GM23338 (cell line): ENCODE measurements around the gene SHISA9. TPM values are rescaled to one million over a fixed set of nuclear protein-coding genes. Genes with fewer than 3 reads are reported as not detected.

ENCODE experiments used
- ATAC-seq: fragments of 200-7000 bp; cut with Tn5 transposase; 3 replicates; pipeline ENCODE4 v1.9.1; 2020
- DNase-seq: peaks from one replicate; pipeline ENCODE4 v3.0.0-alpha.2; 2015; ENCODE audit warnings: low spot score
- H2AFZ ChIP-seq: fragments of 200-600 bp; sonication (generic); 2 replicates; pipeline ENCODE4 v1.8.0; 2016; ENCODE audit warnings: antibody characterized with exemption, mild to moderate bottlenecking, moderate library complexity
- H3F3A ChIP-seq: fragments of 200-600 bp; sonication (generic); replicated peaks from 2 replicates; pipeline ENCODE4 v1.8.0; 2017; ENCODE audit warnings: antibody characterized with exemption, mixed run types, low read depth
- H3K27ac ChIP-seq: fragments of 200-600 bp; sonication (generic); 2 replicates; pipeline ENCODE4 v1.6.1; 2016; ENCODE audit warnings: low read depth
- H3K27me3 ChIP-seq: fragments of 200-600 bp; sonication (generic); 2 replicates; pipeline ENCODE4 v1.8.0; 2016; ENCODE audit warnings: mild to moderate bottlenecking, mixed run types, moderate library complexity; ENCODE audit not compliant: insufficient read depth
- H3K36me3 ChIP-seq: fragments of 200-600 bp; sonication (generic); 2 replicates; pipeline ENCODE4 v1.8.0; 2016; ENCODE audit warnings: mild to moderate bottlenecking; ENCODE audit not compliant: insufficient read depth
- H3K4me1 ChIP-seq: fragments of 200-600 bp; sonication (generic); 2 replicates; pipeline ENCODE4 v1.8.0; 2016; ENCODE audit warnings: mild to moderate bottlenecking, moderate library complexity; ENCODE audit not compliant: insufficient read depth
- H3K4me2 ChIP-seq: fragments of 200-600 bp; sonication (generic); 2 replicates; pipeline ENCODE4 v1.7.1; 2017; ENCODE audit warnings: mixed run types
- H3K4me3 ChIP-seq: fragments of 200-600 bp; sonication (generic); 2 replicates; pipeline ENCODE4 v1.6.1; 2016; ENCODE audit warnings: mixed run types
- H3K79me2 ChIP-seq: fragments of 200-600 bp; sonication (generic); replicated peaks from 2 replicates; pipeline ENCODE4 v1.8.0; 2017; ENCODE audit warnings: mild to moderate bottlenecking; ENCODE audit not compliant: insufficient read depth
- H3K9me2 ChIP-seq: fragments of 200-600 bp; sonication (generic); 2 replicates; pipeline ENCODE4 v1.8.0; 2017; ENCODE audit not compliant: insufficient read depth
- H4K20me1 ChIP-seq: fragments of 200-600 bp; sonication (generic); replicated peaks from 2 replicates; pipeline ENCODE4 v1.8.0; 2017; ENCODE audit warnings: mild to moderate bottlenecking; ENCODE audit not compliant: insufficient read depth
- H3K27ac Mint-ChIP-seq: 2 replicates; pipeline ENCODE4 v1.8.0; 2020; ENCODE audit warnings: inconsistent platforms, mild to moderate bottlenecking, moderate library complexity, mixed read lengths
- H3K27me3 Mint-ChIP-seq: 3 replicates; pipeline ENCODE4 v1.8.0; 2022; ENCODE audit warnings: low read depth, mild to moderate bottlenecking, moderate library complexity, mixed read lengths, inconsistent platforms; ENCODE audit not compliant: insufficient read depth, poor library complexity
- H3K36me3 Mint-ChIP-seq: 3 replicates; pipeline ENCODE4 v1.8.0; 2021; ENCODE audit warnings: low read depth, mild to moderate bottlenecking, inconsistent platforms, moderate library complexity, mixed read lengths
- H3K4me1 Mint-ChIP-seq: 3 replicates; pipeline ENCODE4 v1.8.0; 2020; ENCODE audit warnings: mild to moderate bottlenecking, inconsistent platforms, mixed read lengths
- H3K4me3 Mint-ChIP-seq: 3 replicates; pipeline ENCODE4 v1.8.0; 2021; ENCODE audit warnings: moderate library complexity, mild to moderate bottlenecking, inconsistent platforms, mixed read lengths
- H3K9me3 Mint-ChIP-seq: 3 replicates; pipeline ENCODE4 v1.8.0; 2020; ENCODE audit warnings: moderate library complexity, mild to moderate bottlenecking, inconsistent platforms, mixed read lengths
- CREB1 ChIP-seq: fragments of 250-450 bp; sonication (Bioruptor Pico); IDR thresholded peaks from 2 replicates; pipeline ENCODE4 v1.5.0; 2020; ENCODE audit warnings: low read depth, mild to moderate bottlenecking, moderate library complexity
- CTCF ChIP-seq, 2 experiments: fragments of 200-600 bp in 1 of 2; sonication (generic) in 1 of 2; conservative IDR thresholded peaks; 2 replicates each; pipeline versions ENCODE4 v1.5.1 to v1.6.1; 2016 to 2017; ENCODE audit warnings: antibody characterized with exemption in 2 of 2, low read depth in 2 of 2, mild to moderate bottlenecking in 2 of 2, moderate library complexity in 1 of 2
- ETS1 ChIP-seq: IDR thresholded peaks from 2 replicates; pipeline ENCODE4 v1.6.1; 2016; ENCODE audit warnings: antibody characterized with exemption
- EZH2phosphoT487 ChIP-seq: fragments of 200-600 bp; sonication (generic); IDR thresholded peaks from one replicate; pipeline ENCODE4 v1.8.1; 2018; ENCODE audit warnings: antibody characterized with exemption; ENCODE audit not compliant: unreplicated experiment
- JUNB ChIP-seq: IDR thresholded peaks from one replicate; pipeline ENCODE4 v1.6.1; 2016; ENCODE audit warnings: antibody characterized with exemption; ENCODE audit not compliant: unreplicated experiment
- NANOG ChIP-seq: IDR thresholded peaks from 2 replicates; pipeline ENCODE4 v1.6.1; 2016; ENCODE audit warnings: antibody characterized with exemption, borderline replicate concordance
- POLR2AphosphoS5 ChIP-seq: IDR thresholded peaks from 2 replicates; pipeline ENCODE4 v1.6.1; 2016; ENCODE audit warnings: antibody characterized with exemption, low read depth
- STAT1 ChIP-seq: IDR thresholded peaks from one replicate; pipeline ENCODE4 v1.6.1; 2016; ENCODE audit warnings: antibody characterized with exemption; ENCODE audit not compliant: unreplicated experiment
- ZNF114 ChIP-seq: fragments of 250-450 bp; sonication (Bioruptor Pico); IDR thresholded peaks from 2 replicates; pipeline ENCODE4 v1.5.0; 2020; ENCODE audit warnings: mild to moderate bottlenecking, moderate library complexity
- ZNF331 ChIP-seq: fragments of 250-450 bp; sonication (Bioruptor Pico); IDR thresholded peaks from 2 replicates; pipeline ENCODE4 v1.5.0; 2020; ENCODE audit warnings: low read depth, mild to moderate bottlenecking, moderate library complexity
- polyA plus RNA-seq: library from polyadenylated mRNA; unstranded; fragments of >200 nt; fragmentation: Nextera tagmentation; extraction: Ambion mirVana; gene quantifications from 2 replicates; pipeline ENCODE4 v1.2.1, GENCODE V29; 2016
- total RNA-seq: library from RNA; depleted of rRNA; stranded (reverse); fragments of >200 nt; shearing (Covaris generic); gene quantifications from 2 replicates; pipeline ENCODE4 v1.2.3, GENCODE V29; 2014
- TF ChIP-seq, protein P1 (sequence below): fragments of 250-450 bp; sonication (Bioruptor Pico); IDR thresholded peaks from 2 replicates; pipeline ENCODE4 v1.5.0; 2020; ENCODE audit warnings: mild to moderate bottlenecking, moderate library complexity

Gene SHISA9
- total and polyA plus RNA-seq, 2 experiments from 2014 or later: 10.4 to 45.6 TPM

GRCh38 chr16:13099822-13100221 is 198.4 kb downstream of the SHISA9 start:
- peaks cover 12% of the 10 kb centered on the region for H3K9me3 Mint-ChIP-seq
- no peak overlapping the region for H3K4me3 Mint-ChIP-seq
- no peak overlapping the region for H3K27ac Mint-ChIP-seq
- peaks cover 28% of the 10 kb centered on the region for H3K4me1 Mint-ChIP-seq
- Histone ChIP-seq H3K4me1 (peaks cover 19% of the 10 kb centered on the region), H3K4me2 (0 out of 2 replicates have a peak overlapping the region, but pooled peaks have one; percentile 34), H3K4me3 (no peak overlapping the region), H3K9me2 (peaks cover 13% of the 10 kb centered on the region), H3K36me3 (no peaks in the 10 kb centered on the region), H3K79me2 (peaks cover 62% of the 10 kb centered on the region), H3F3A (no peaks in the 10 kb centered on the region), H3K27ac (no peak overlapping the region), H2AFZ (no peak overlapping the region), H4K20me1 (peaks cover 3% of the 10 kb centered on the region; the same call in 1 of the 2 replicates), H3K27me3 (no peaks in the 10 kb centered on the region)
- peak; percentile 76 for ATAC-seq
- H3K36me3 Mint-ChIP-seq: peaks cover 9% of the 10 kb centered on the region; the same call in 2 of the 3 replicates
- peaks cover 6% of the 10 kb centered on the region for H3K27me3 Mint-ChIP-seq
- peak; percentile 76 for DNase-seq
- TF ChIP-seq NANOG (no peak), CTCF (conservative IDR thresholded peaks at IDR 0.05; ENCODE audit: low read depth in 2 of 2) (no peak), JUNB (no peak), EZH2phosphoT487 (no peak), ZNF331 (no peak), CREB1 (no peak), ETS1 (no peak), ZNF114 (no peak)

DNA sequence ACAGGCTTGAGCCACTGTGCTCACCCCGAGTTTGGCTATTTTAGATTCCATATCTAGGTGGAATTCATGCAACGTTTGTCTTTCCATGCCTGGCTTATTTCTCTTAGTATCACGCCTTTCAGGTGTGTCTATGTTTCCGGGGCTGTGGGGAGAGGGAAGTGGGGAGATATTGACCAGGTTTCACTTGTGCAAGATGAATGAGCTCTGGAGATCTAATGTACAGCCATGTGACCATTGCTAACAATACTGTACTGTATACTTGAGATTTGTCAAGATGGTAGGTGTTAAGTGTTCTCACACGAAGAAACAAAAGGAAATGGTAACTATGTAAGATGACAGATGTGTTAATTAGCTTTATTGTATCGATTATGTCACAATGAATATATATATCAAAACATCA is 199.6 kb downstream of the SHISA9 start:
- H3K4me1 ChIP-seq: peaks cover 19% of the 10 kb centered on the region
- H3K27ac ChIP-seq: peak overlapping the region; percentile 24; the same call in 1 of the 2 replicates
- Mint-ChIP-seq H3K27ac (no peak overlapping the region), H3K27me3 (peaks cover 5% of the 10 kb centered on the region), H3K9me3 (peaks cover 14% of the 10 kb centered on the region), H3K4me3 (no peak overlapping the region), H3K4me1 (peaks cover 28% of the 10 kb centered on the region), H3K36me3 (peaks cover 9% of the 10 kb centered on the region; the same call in 2 of the 3 replicates)
- no peak for DNase-seq
- no peaks in the 10 kb centered on the region for H3K27me3 ChIP-seq
- no peaks in the 10 kb centered on the region for H3K36me3 ChIP-seq
- H3K4me2 ChIP-seq: no peak overlapping the region
- no peak for ATAC-seq
- H4K20me1 ChIP-seq: peaks cover 3% of the 10 kb centered on the region; the same call in 1 of the 2 replicates
- H3K4me3 ChIP-seq: no peak overlapping the region
- H3F3A ChIP-seq: no peaks in the 10 kb centered on the region
- TF ChIP-seq ZNF114 (no peak), STAT1 (no peak), POLR2AphosphoS5 (no peak), EZH2phosphoT487 (no peak)
- TF ChIP-seq, protein P1, sequence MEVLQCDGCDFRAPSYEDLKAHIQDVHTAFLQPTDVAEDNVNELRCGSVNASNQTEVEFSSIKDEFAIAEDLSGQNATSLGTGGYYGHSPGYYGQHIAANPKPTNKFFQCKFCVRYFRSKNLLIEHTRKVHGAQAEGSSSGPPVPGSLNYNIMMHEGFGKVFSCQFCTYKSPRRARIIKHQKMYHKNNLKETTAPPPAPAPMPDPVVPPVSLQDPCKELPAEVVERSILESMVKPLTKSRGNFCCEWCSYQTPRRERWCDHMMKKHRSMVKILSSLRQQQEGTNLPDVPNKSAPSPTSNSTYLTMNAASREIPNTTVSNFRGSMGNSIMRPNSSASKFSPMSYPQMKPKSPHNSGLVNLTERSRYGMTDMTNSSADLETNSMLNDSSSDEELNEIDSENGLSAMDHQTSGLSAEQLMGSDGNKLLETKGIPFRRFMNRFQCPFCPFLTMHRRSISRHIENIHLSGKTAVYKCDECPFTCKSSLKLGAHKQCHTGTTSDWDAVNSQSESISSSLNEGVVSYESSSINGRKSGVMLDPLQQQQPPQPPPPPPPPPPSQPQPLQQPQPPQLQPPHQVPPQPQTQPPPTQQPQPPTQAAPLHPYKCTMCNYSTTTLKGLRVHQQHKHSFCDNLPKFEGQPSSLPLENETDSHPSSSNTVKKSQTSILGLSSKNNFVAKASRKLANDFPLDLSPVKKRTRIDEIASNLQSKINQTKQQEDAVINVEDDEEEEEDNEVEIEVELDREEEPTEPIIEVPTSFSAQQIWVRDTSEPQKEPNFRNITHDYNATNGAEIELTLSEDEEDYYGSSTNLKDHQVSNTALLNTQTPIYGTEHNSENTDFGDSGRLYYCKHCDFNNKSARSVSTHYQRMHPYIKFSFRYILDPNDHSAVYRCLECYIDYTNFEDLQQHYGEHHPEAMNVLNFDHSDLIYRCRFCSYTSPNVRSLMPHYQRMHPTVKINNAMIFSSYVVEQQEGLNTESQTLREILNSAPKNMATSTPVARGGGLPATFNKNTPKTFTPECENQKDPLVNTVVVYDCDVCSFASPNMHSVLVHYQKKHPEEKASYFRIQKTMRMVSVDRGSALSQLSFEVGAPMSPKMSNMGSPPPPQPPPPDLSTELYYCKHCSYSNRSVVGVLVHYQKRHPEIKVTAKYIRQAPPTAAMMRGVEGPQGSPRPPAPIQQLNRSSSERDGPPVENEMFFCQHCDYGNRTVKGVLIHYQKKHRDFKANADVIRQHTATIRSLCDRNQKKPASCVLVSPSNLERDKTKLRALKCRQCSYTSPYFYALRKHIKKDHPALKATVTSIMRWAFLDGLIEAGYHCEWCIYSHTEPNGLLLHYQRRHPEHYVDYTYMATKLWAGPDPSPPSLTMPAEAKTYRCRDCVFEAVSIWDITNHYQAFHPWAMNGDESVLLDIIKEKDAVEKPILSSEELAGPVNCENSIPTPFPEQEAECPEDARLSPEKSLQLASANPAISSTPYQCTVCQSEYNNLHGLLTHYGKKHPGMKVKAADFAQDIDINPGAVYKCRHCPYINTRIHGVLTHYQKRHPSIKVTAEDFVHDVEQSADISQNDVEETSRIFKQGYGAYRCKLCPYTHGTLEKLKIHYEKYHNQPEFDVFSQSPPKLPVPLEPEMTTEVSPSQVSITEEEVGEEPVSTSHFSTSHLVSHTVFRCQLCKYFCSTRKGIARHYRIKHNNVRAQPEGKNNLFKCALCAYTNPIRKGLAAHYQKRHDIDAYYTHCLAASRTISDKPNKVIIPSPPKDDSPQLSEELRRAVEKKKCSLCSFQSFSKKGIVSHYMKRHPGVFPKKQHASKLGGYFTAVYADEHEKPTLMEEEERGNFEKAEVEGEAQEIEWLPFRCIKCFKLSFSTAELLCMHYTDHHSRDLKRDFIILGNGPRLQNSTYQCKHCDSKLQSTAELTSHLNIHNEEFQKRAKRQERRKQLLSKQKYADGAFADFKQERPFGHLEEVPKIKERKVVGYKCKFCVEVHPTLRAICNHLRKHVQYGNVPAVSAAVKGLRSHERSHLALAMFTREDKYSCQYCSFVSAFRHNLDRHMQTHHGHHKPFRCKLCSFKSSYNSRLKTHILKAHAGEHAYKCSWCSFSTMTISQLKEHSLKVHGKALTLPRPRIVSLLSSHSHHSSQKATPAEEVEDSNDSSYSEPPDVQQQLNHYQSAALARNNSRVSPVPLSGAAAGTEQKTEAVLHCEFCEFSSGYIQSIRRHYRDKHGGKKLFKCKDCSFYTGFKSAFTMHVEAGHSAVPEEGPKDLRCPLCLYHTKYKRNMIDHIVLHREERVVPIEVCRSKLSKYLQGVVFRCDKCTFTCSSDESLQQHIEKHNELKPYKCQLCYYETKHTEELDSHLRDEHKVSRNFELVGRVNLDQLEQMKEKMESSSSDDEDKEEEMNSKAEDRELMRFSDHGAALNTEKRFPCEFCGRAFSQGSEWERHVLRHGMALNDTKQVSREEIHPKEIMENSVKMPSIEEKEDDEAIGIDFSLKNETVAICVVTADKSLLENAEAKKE (CRISPR knock-in tag): no peak
- no peak overlapping the region for H2AFZ ChIP-seq
- H3K79me2 ChIP-seq: peaks cover 56% of the 10 kb centered on the region
- peaks cover 13% of the 10 kb centered on the region for H3K9me2 ChIP-seq
